ENCODE data around the gene PLEKHA8.

DNA sequence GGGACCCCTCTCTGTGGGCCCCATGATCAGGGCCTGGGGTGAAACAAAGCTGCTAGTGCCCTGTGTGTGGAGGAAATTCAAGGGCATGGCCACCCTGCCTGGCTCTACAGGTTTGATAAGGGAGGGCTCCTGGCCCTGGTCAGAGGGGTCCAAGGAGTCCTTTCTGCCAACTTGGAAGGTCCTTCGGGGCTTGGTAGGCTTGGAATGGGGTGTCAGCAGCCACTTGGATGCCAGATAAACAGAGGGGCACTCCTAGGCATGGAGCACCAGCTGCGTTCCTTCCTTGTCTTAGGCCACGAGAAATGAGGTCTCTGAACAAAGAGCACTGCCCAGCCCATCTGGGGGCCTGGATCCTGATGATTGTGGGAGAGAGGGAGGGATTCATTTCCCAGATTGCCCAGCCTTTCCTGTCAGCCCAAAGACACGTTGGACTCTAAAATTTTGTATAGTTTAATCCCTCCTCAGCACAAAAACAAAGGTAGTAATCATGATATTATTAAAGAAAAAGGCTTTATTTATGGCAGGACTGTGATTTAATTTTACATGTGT is 111.7 kb downstream of the PLEKHA8 start:
- no peak for TF ChIP-seq EZH2 (IDR thresholded peaks at IDR 0.05; ENCODE audit: insufficient read depth, poor library complexity, severe bottlenecking)
- no peak for TF ChIP-seq EZH2phosphoT487 (IDR thresholded peaks at IDR 0.05; ENCODE audit: insufficient read depth, low read depth)
